A549 (cell line): ENCODE results near the gene AP5S1. TPM values are rescaled to one million over a fixed set of nuclear protein-coding genes. Genes with fewer than 3 reads are reported as not detected.

Experiments
- ATAC-seq, 2 experiments: fragments of 200-7000 bp in 1 of 2; fragments of >200 bp in 1 of 2; cut with Nextera tagmentation in 1 of 2; cut with Tn5 transposase in 1 of 2; 3 replicates each; pipeline versions ENCODE4 v1.8.0 to v1.9.1; 2018 to 2020; ENCODE audit warnings: mild to moderate bottlenecking in 1 of 2, moderate library complexity in 1 of 2
- CTCF ChIA-PET: fragments of 300-600 bp; sonication (Branson Sonifier 250); formaldehyde crosslinking; extraction: SDS; loops from one replicate; lab custom pipeline; 2021; ENCODE audit warnings: antibody characterized with exemption, inconsistent platforms; lab: Yijun Ruan, JAX
- POLR2A ChIA-PET: fragments of 350-600 bp; formaldehyde crosslinking; extraction: SDS; loops from one replicate; lab custom pipeline; 2021; ENCODE audit warnings: antibody characterized with exemption, inconsistent platforms; lab: Yijun Ruan, JAX
- DNase-seq, 2 experiments: peaks; one replicate each; pipeline versions ENCODE4 v3.0.0 to v3.0.0-alpha.2; 2011 to 2016; ENCODE audit warnings: low read depth in 1 of 2, low spot score in 1 of 2
- FAIRE-seq: peaks from 2 replicates; lab custom pipeline; 2011; peaks lifted over from hg19 to GRCh38; lab: Jason Lieb, UNC
- H3K27ac ChIP-seq, 2 experiments: fragments of >200 bp; sonication (Bioruptor Twin); formaldehyde crosslinking; 3 replicates each; pipeline ENCODE4 v1.5.1; 2016 to 2017
- H3K4me1 ChIP-seq: fragments of >200 bp; sonication (Bioruptor Twin); formaldehyde crosslinking; 3 replicates; pipeline ENCODE4 v1.6.1; 2016
- H3K4me2 ChIP-seq: fragments of >200 bp; sonication (Bioruptor Twin); formaldehyde crosslinking; 3 replicates; pipeline ENCODE4 v1.6.1; 2016
- H3K4me3 ChIP-seq: fragments of >200 bp; sonication (Bioruptor Twin); formaldehyde crosslinking; 3 replicates; pipeline ENCODE4 v1.5.1; 2016
- H3K9me3 ChIP-seq: fragments of >200 bp; sonication (Bioruptor Twin); formaldehyde crosslinking; 3 replicates; pipeline ENCODE4 v1.6.1; 2016
- BCL3 ChIP-seq: fragments of >200 bp; sonication (Bioruptor Twin); formaldehyde crosslinking; IDR thresholded peaks from 3 replicates; pipeline ENCODE4 v1.6.1; 2016
- BHLHE40 ChIP-seq: IDR thresholded peaks from 2 replicates; pipeline ENCODE4 v1.6.1; 2012; ENCODE audit warnings: low read depth, low read length, inconsistent platforms
- ESRRA ChIP-seq: fragments of 150-350 bp; IDR thresholded peaks from 2 replicates; pipeline ENCODE4 v1.6.1; 2014; ENCODE audit warnings: mild to moderate bottlenecking, low read length, borderline replicate concordance
- FOSL2 ChIP-seq, 2 experiments: fragments of 450-650 bp in 1 of 2; fragments of >200 bp in 1 of 2; sonication (Bioruptor Twin) in 1 of 2; formaldehyde crosslinking; IDR thresholded peaks; 2 replicates each; pipeline versions ENCODE4 v1.5.0 to v1.6.1; 2016 to 2020; ENCODE audit warnings: mild to moderate bottlenecking in 1 of 2, moderate library complexity in 1 of 2
- FOXS1 ChIP-seq: fragments of 250-450 bp; sonication (Bioruptor Pico); IDR thresholded peaks from 2 replicates; pipeline ENCODE4 v1.5.0; 2020; ENCODE audit warnings: mild to moderate bottlenecking, moderate library complexity
- HDAC2 ChIP-seq: fragments of 200-600 bp; sonication (generic); IDR thresholded peaks from 2 replicates; pipeline ENCODE4 v1.6.1; 2016
- HEYL ChIP-seq: fragments of 250-450 bp; sonication (Bioruptor Pico); IDR thresholded peaks from 2 replicates; pipeline ENCODE4 v1.8.0; 2021; ENCODE audit warnings: mild to moderate bottlenecking, moderate library complexity
- JUN ChIP-seq, 2 experiments: fragments of >200 bp; sonication (Bioruptor Twin); formaldehyde crosslinking; IDR thresholded peaks; 2 replicates in 1 of 2; 3 replicates in 1 of 2; pipeline ENCODE4 v1.6.1; 2016 to 2017
- KDM1A ChIP-seq: fragments of 200-600 bp; sonication (generic); IDR thresholded peaks from 2 replicates; pipeline ENCODE4 v1.6.1; 2016; ENCODE audit warnings: low read depth, mild to moderate bottlenecking
- MAFK ChIP-seq: fragments of 450-650 bp; IDR thresholded peaks from 2 replicates; pipeline ENCODE4 v1.6.1; 2014; ENCODE audit not compliant: partially characterized antibody
- NR3C1 ChIP-seq: fragments of >200 bp; sonication (Bioruptor Twin); formaldehyde crosslinking; IDR thresholded peaks from 3 replicates; pipeline ENCODE4 v1.6.1; 2017
- PBX3 ChIP-seq: IDR thresholded peaks from 2 replicates; pipeline ENCODE4 v1.6.1; 2012
- POLR2A ChIP-seq: IDR thresholded peaks from 2 replicates; pipeline ENCODE4 v1.6.1; 2012; ENCODE audit warnings: mild to moderate bottlenecking, low read length
- POLR2AphosphoS2 ChIP-seq: conservative IDR thresholded peaks from 2 replicates; pipeline ENCODE4 v1.6.1; 2012; ENCODE audit warnings: low read length, improper control_type of control experiment, inconsistent platforms
- RARB ChIP-seq: fragments of 250-450 bp; sonication (Bioruptor Pico); IDR thresholded peaks from 2 replicates; pipeline ENCODE4 v1.8.0; 2021; ENCODE audit warnings: mild to moderate bottlenecking, moderate library complexity
- SMC3 ChIP-seq: fragments of >200 bp; sonication (Bioruptor Twin); formaldehyde crosslinking; IDR thresholded peaks from 3 replicates; pipeline ENCODE4 v1.6.1; 2018; ENCODE audit warnings: inconsistent platforms
- ZC3H11A ChIP-seq: fragments of 450-650 bp; IDR thresholded peaks from 2 replicates; pipeline ENCODE4 v1.6.1; 2014; ENCODE audit warnings: antibody characterized with exemption, mild to moderate bottlenecking
- ZNF302 ChIP-seq: fragments of 250-450 bp; sonication (Bioruptor Pico); IDR thresholded peaks from 2 replicates; pipeline ENCODE4 v1.9.0; 2021; ENCODE audit warnings: inconsistent platforms, mild to moderate bottlenecking, moderate library complexity
- ZSCAN20 ChIP-seq: fragments of 250-450 bp; sonication (Bioruptor Pico); IDR thresholded peaks from 2 replicates; pipeline ENCODE4 v1.8.0; 2022; ENCODE audit warnings: mild to moderate bottlenecking, moderate library complexity
- WGBS: methylation state at CpG from one replicate; pipeline ENCODE4 v1.1.6; 2017; ENCODE audit errors: missing lambda C conversion rate; 5-methylcytosine and 5-hydroxymethylcytosine counted together
- polyA plus RNA-seq, 4 experiments: library from polyadenylated mRNA; depleted of rRNA in 3 of 4; stranded (reverse); fragments of >200 nt; fragmentation: RNase III in 1 of 4; extraction: RNeasy Plus Mini Kit Qiagen cat#74134 plus additional on column Dnase treatment in 1 of 4; gene quantifications; 2 replicates in 3 of 4; 3 replicates in 1 of 4; pipeline ENCODE4 v1.2.3, GENCODE V29; 2011 to 2017
- TF ChIP-seq, protein P1 (sequence below): fragments of >200 bp; sonication (Bioruptor Twin); formaldehyde crosslinking; IDR thresholded peaks from 3 replicates; pipeline ENCODE4 v1.5.1; 2016
- TF ChIP-seq, protein P2 (sequence below): fragments of 200-600 bp; sonication (generic); IDR thresholded peaks from 2 replicates; pipeline ENCODE4 v1.6.1; 2016; ENCODE audit warnings: antibody characterized with exemption, mild to moderate bottlenecking, moderate library complexity

The AP5S1 gene
- polyA plus RNA-seq, 2 of the 4 experiments (the other 2 are of a cell fraction) = 10.2 to 19.9 TPM

- H3K4me3 ChIP-seq = peak overlapping the region; percentile 13; the same call in 1 of the 3 replicates
- TF ChIP-seq ZSCAN20 (0 out of 2 replicates have a peak, but pooled peaks have one; percentile 10), HDAC2 (peak; percentile 74; the same call in 1 of the 2 replicates), KDM1A (peak; percentile 87), BCL3 (0 out of 3 replicates have a peak, but pooled peaks have one; percentile 15), SMC3 (no peak), POLR2AphosphoS2 (no peak)
- TF ChIP-seq, protein P1, sequence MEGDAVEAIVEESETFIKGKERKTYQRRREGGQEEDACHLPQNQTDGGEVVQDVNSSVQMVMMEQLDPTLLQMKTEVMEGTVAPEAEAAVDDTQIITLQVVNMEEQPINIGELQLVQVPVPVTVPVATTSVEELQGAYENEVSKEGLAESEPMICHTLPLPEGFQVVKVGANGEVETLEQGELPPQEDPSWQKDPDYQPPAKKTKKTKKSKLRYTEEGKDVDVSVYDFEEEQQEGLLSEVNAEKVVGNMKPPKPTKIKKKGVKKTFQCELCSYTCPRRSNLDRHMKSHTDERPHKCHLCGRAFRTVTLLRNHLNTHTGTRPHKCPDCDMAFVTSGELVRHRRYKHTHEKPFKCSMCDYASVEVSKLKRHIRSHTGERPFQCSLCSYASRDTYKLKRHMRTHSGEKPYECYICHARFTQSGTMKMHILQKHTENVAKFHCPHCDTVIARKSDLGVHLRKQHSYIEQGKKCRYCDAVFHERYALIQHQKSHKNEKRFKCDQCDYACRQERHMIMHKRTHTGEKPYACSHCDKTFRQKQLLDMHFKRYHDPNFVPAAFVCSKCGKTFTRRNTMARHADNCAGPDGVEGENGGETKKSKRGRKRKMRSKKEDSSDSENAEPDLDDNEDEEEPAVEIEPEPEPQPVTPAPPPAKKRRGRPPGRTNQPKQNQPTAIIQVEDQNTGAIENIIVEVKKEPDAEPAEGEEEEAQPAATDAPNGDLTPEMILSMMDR = 0 out of 3 replicates have a peak, but pooled peaks have one; percentile 10
- TF ChIP-seq, all 56 proteins: peak for 5
- H3K9me3 ChIP-seq = peaks cover 4% of the 10 kb centered on the region
- ChIA-PET CTCF (no interaction called here), POLR2A (no interaction called here)
- DNase-seq (no peak), ATAC-seq (no peak), FAIRE-seq (no peak)
- H3K4me1 ChIP-seq = peaks cover 83% of the 10 kb centered on the region
- WGBS = 72% methylated on average over 3 of the region's 3 CpGs
- peak overlapping the region; percentile 95 to 99 for H3K27ac ChIP-seq
- peak overlapping the region; percentile 88 for H3K4me2 ChIP-seq
These were observed 11.8 kb upstream of the AP5S1 start for GRCh38 chr20:3808544-3808943.

- H3K4me1 ChIP-seq = peaks cover 65% of the 10 kb centered on the region
- no peaks in the 10 kb centered on the region for H3K9me3 ChIP-seq
- POLR2A ChIA-PET = interaction anchor here (0.5 to 3.2 kb wide), 8 partner anchors 9 to 67 kb away, joined by 3 to 36 read pairs (median 5); partner anchors contain the start of genes AP5S1, CDC25B, CENPB and SPEF1
- peak overlapping the region; percentile 37 for H3K4me3 ChIP-seq
- peak; percentile 76 for FAIRE-seq
- peak overlapping the region; percentile 95 to 99 for H3K27ac ChIP-seq
- H3K4me2 ChIP-seq = peak overlapping the region; percentile 92
- WGBS = 2% methylated on average over 19 of the region's 20 CpGs
- DNase-seq = peak; percentile 97 to 100
- CTCF ChIA-PET = interaction anchor here (1.1 to 3.5 kb wide), 3 partner anchors 43 to 273 kb away, joined by 3 to 10 read pairs (median 4); no protein-coding TSS in a partner anchor
- ATAC-seq = peak; percentile 54 to 63
- TF ChIP-seq JUN (IDR thresholded peaks at IDR 0.05) (peak; percentile 99 to 100), POLR2A (peak; percentile 19), NR3C1 (no peak), FOXS1 (peak; percentile 93), HEYL (CRISPR knock-in tag) (no peak; the same call in none of the 2 replicates), RARB (CRISPR knock-in tag) (peak; percentile 80; the same call in 1 of the 2 replicates), ESRRA (no peak), PBX3 (peak; percentile 86), BCL3 (peak; percentile 95; the same call in 2 of the 3 replicates), ZC3H11A (no peak), FOSL2 (IDR thresholded peaks at IDR 0.05) (peak; percentile 92), FOSL2 (CRISPR knock-in tag; IDR thresholded peaks at IDR 0.05) (peak; percentile 99), BHLHE40 (0 out of 2 replicates have a peak, but pooled peaks have one; percentile 24), MAFK (peak; percentile 58), ZNF302 (peak; percentile 11; the same call in 1 of the 2 replicates)
- TF ChIP-seq, protein P1 = no peak
- TF ChIP-seq, protein P2, sequence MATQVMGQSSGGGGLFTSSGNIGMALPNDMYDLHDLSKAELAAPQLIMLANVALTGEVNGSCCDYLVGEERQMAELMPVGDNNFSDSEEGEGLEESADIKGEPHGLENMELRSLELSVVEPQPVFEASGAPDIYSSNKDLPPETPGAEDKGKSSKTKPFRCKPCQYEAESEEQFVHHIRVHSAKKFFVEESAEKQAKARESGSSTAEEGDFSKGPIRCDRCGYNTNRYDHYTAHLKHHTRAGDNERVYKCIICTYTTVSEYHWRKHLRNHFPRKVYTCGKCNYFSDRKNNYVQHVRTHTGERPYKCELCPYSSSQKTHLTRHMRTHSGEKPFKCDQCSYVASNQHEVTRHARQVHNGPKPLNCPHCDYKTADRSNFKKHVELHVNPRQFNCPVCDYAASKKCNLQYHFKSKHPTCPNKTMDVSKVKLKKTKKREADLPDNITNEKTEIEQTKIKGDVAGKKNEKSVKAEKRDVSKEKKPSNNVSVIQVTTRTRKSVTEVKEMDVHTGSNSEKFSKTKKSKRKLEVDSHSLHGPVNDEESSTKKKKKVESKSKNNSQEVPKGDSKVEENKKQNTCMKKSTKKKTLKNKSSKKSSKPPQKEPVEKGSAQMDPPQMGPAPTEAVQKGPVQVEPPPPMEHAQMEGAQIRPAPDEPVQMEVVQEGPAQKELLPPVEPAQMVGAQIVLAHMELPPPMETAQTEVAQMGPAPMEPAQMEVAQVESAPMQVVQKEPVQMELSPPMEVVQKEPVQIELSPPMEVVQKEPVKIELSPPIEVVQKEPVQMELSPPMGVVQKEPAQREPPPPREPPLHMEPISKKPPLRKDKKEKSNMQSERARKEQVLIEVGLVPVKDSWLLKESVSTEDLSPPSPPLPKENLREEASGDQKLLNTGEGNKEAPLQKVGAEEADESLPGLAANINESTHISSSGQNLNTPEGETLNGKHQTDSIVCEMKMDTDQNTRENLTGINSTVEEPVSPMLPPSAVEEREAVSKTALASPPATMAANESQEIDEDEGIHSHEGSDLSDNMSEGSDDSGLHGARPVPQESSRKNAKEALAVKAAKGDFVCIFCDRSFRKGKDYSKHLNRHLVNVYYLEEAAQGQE = no peak; the same call in 1 of the 2 replicates
These were observed 8.7 kb upstream of the AP5S1 start for GRCh38 chr20:3811467-3812258.
